DMS114 treated with DMSO at 0.1 percent for 48 hours (cell line): ENCODE results near the gene UQCRC1.

Experiments
- DNase-seq: peaks from one replicate; lab custom pipeline; 2025; ENCODE audit not compliant: unreplicated experiment; lab: John Stamatoyannopoulos, UW

The UQCRC1 gene

DNA sequence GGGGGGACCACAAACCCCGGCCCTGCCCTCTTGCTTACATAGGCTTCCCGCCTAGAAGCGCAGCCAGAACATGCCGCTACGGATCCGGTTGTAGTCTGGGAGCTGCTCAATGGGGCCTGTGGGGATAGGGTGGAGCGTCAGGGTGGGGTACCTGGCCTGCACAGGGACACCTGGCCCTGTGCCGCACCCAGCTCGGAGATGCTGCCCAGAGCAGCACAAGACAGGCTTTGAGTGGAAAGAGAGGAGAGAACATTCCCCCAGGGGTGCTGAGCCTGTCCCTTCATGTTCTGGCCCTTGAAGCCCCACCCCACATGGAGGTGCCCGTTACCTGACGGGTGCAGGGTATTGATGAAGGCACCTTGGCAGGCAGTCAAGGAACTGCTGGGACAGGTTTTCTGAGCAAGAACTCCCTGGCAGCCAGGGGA is 10.4 kb downstream of the UQCRC1 start:
- DNase-seq = no peak

DNA sequence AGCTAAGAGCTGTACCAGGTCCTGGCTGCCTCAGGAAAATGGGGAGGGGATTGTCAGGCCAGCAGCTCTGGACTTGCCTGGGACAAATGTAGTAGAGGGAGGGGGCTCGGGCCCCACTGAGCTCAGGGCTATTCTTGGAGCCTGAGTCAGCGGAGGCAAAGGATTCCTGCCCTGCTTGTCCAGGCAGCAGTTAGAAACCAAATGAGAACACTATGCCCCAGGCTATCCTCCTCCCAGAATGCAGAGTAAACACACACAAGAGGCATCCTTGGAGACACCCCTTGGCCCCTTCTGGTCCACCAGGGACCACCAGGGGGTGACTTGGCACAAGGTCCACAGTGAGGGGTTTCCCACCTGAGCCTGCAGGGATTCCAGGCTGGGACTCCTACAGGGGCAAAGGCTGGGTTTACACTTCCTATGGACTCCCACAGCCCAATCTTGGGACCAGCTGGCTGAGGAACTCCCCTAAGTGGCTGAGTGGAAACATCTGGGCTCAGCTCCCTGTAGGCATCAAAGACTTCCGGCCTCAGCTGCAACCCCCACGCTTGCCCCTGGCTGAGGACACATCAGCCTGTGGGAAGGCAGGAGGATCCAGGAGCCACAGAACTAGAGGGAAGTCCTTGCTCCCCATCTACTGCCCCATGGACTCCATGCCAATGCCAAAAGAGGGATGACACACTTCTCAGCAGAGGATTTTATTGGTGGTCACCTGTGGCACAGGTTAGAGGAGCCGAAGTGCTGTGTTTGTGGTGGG is 10.9 kb downstream of the UQCRC1 start:
- no peak for DNase-seq

DNA sequence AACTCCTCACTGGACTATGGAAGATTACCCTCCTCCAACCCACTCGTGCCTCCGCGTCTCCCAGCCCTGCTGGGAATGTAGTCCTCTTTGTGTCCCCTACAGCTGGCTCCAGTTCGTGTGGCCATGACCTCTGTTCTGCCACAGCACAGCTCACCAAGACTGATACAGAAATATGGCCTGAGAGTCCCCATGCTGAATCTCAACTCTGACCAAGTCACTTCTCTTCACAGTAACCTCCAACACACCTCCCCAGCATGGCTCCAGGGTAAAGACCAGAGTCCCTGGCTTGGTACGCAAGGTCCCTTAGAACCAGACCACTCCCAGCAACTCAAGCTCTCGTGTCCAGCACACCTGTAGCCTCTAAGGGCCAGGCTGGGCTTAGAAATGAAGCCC is 12.0 kb downstream of the UQCRC1 start:
- DNase-seq = no peak

DNA sequence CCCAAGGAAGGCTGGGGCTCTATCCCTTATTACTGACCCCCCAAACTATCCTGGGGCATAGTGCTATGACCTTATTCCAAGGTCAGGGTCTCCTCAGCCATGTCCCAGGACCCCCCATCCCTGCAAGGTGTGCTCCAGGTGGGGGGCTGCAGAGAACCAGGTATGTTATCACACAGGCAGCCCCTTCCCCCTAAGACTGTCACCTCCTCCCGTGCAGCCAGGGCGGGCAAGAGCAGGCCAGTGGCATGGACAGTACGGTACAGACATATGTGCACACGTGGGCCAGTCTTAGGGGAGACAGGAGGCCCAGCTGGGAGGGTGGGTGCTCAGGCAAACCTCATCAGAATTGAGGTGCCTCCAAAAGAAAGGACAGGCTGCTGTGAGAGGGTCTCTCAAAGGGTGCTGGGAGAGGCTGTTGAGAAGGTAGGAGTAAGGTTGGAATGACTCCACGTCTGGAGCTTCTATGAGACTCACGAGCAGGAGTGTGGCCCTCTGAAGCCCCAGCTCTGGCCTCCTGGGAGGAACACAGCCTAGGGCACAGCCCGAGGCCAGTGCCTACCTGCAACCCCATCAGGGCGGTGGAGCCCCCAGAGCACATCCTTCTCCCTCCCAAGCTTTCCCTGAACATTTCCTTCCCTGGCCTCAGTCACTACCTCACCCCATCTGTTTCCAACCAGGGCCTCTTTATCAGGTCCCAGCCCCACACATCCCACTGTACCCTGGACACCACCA is 12.6 kb downstream of the UQCRC1 start:
- no peak for DNase-seq

DNA sequence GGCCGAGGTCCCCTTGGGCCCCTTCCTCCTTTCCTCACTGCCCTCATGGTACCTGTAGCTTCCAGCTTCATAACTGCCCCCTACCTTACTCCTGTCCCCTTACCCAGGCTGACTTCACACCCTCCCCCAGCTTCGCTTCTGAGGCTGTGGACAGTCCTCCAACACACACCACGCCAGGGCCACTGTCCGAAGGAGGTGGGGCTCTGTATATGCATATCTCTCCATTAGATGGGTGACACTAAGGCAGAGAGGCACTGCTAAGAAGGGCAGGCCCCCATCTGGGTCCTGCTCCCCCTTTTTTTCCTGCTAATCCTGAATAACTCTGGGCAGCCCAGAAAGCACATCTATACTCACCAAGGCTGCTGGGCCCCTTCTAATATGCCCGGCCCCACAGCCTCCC is 13.3 kb downstream of the UQCRC1 start:
- no peak for DNase-seq

DNA sequence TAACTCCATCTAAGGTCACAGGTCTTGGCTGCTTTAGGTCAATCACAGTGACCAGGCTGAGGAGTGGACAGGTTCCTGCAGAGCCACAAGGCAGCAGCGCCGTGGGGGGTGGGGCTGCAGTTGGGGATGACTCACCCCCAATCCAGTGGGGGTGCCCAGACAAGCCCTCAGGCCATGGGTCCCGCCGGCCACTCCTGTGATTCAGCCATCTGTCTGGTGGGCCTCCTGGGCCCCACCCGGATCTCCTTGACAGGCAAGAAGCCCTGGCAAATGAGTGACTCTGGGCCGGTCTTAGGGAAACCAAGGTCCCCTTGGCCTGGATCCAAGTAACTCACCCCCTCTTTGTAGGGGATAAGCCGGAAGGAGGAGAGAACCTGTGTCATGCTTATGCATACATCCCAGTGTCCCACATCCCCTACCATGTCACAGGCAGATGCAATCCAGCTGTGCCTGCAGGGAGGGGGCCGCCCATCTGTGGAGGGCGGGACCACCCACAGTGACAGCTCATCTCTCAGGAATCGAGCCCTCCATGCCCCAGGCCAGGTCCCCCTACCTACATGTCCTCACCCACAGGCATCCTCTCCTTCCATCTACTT is 13.8 kb downstream of the UQCRC1 start:
- DNase-seq = no peak

DNA sequence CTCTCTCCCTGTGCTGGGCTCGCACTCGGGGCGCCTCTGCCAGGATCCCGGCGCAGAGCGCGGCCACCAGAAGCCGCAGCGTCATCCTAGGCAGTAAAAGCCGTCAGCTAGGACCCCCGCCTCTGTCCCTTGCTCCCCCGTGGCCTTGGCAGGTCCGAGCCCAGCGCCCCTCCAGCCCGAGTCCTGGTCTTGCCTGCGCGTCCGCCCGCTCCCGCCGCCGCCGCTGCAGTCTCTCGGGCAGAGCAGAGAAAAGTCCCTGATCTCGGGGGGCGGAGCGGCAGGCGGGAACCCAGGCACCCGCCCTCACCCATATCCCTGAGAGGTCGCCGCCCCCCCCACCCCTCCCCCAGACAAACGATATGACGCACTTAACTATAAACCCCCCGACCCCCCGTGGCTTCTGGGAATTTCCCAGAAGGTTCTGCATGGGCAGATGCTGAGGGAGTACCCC is 14.3 kb downstream of the UQCRC1 start, which contains the start of gene COL7A1:
TSS of gene COL7A1 (minus strand) at position 255 of the 451 bp plus-strand sequence. CDS start at position 85, 170 bp downstream.
- no peak for DNase-seq

DNA sequence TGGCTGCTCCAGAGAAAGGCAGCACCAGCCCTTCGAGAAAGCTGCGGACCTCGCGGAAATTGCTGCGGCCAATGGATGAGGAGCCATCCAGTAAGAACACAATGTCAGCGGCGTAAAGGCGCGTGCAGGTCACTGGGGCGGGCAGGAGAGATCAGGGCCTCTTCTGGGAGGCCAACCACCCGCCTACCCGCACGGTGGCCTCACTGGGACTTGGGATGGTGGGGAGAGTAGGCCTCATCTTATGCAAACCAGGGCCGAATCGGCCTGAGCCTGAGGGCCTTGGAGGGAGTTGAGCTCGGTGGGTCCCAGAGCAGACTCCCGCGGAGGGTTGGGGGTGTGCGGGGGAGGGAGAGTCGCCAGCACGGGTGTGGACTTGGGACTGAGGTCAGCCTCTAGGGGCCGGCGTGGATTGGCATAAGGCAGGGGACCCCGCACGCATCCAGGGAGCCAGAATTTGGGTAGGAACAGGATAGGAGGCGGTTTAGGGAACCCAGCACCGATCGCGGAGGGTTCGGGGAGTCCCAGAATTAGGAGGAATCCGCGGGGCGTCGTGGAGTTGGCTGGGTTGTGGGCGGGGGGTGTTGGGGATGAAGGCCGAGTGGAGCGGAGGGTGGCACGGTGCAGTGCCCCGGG is 14.9 kb downstream of the UQCRC1 start:
- no peak for DNase-seq

DNA sequence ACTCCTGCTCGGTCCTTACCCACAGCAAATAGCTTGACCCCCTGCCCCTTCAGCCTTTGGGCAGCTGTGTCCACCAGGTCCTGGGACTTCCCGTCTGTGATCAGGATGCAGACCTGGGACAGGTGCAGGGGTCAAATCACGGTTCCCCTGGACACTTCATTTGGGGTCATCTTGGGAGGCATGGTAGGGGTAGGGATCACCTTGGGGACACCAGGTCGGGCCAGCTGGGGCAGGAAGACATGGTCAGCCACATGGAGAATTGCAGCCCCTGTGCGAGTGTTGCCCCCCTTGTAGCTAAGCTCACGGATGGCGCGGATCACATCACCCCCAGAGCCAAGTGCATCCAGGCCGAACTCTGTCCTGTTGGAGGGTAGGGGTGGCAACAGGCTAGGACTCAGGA is 16.1 kb downstream of the UQCRC1 start:
- no peak for DNase-seq

DNA sequence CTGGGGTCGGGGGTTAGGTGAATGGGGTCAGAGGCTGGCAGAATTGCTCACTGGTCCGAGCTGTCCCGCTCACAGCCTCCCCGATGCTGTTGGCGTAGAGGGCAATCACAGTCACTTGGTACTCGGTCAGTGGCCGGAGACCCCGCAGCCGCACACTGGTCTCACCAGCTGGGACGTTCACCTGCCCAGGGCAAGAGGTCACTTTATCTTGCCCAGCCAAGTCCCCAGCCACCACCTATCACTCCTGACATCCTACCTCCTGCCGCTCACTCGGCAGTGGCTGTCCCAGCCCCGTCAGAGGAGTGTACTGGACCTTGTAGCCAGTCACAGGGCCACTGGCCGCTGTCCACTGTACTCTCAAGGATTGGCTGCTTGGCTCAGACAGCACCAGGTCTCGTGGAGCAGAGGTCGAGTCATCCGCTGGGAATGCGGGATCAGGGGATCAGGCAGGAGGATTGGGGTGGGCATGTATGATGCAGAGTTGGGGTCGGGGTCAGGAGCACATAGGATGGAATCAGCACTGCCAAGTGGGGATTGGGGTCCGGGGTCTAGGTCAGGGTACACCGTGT is 16.8 kb downstream of the UQCRC1 start:
- DNase-seq = no peak

DNA sequence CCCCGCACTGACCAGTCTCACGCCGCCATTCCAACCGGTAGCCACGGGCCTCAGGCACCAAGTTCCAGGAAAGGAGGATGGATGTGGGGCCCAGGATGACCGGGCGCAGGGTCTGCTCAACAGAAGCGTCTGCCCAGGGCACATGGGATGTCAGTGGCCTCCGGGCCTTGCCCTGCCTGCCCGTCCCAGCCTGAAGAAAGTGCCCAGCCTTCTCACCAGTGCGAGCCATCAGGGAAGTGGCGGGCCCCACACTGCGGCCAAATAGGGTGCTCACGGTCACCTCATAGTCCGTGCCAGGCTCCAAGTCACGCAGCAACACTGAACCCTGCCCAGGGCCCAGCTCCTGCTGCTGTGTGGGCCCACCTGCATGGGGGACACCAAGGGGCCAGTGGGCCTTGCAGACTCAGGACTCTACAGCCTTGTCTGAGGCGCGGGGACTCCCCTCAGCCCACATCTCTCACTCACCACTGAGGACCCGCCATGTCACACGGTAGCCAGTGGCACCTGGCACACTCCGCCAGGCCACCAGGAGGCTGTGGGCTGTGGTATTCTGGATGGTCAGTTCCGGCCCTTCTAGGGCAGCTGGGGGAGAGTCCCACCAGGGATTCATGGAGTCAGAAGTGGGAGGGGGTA is 17.4 kb downstream of the UQCRC1 start:
- DNase-seq = no peak

DNA sequence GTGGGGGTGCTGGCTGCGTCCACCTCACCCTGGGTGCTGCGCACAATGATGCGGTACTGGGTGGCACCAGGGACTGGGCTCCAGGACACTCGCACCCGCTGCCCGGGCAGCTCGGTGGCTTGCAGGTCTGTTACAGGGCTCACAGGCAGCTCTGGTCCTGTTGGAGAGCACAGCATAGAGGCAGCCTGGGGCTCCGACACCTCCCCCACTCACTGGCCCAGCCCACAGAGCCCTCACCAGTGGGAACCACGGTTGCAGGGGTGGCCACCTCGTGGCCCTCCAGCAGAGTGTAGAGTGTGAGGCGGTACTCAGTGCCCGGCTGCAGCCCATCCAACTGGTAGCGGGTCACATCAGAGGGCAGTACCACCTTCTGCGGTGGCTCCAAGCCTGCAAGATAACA is 18.0 kb downstream of the UQCRC1 start:
- no peak for DNase-seq

DNA sequence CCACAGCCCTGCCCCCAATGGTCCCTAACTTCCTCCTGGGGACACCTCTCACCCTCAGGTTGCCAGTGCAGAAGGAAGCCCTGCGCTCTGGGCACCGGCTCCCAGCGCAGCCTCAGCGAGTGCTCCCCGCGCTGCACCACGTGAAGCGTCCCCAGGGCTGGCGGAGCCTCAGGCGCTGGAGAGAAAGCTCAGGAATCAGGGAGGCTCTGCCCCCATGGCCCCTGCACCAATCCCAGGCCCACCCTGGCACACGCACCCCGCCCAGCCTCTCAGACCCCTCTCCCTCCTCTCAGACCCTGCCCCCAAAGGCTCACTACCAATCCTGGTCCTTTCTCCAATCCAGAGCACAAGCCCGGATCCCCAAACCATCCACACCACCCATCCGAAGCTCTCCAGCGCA is 21.2 kb downstream of the UQCRC1 start:
- no peak for DNase-seq

DNA sequence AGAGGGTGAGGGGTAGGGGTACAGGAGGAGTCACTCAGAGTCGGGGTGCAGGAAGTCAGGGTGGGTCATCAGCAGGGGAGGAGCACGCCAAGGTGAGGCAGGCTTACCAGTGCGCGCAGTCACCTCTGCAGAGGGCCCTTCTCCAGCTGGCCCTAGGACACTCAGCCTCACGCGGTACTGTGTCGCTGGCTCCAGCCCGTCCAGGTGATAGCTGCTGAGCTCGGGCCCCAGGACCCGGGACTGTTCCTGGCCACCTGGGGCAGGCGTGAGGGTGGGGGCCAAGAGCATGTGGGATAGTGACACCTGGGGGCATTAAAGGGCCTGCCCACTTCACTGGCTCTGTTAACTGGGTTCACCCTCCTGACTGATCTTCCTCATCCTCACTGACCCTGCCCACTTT is 21.8 kb downstream of the UQCRC1 start:
- no peak for DNase-seq

DNA sequence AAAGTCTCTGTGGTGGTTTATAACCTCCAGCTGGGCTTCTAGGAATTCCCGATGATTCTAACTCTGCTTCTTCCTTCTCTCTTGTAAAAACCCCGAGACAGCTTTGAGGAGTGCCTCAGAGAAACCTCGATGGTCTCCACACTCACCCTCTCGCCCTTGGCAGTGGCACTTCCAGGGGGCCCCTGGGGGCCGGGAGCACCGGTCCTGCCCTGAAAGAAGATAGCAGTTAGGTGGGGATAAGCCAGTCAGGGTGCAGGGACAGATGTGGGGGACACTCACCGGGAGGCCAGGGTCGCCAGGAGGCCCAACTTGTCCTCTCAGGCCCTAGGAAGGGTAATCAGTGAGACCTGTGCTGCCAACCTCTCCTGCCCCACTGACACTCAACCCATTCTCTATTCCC is 24.0 kb downstream of the UQCRC1 start:
- no peak for DNase-seq

DNA sequence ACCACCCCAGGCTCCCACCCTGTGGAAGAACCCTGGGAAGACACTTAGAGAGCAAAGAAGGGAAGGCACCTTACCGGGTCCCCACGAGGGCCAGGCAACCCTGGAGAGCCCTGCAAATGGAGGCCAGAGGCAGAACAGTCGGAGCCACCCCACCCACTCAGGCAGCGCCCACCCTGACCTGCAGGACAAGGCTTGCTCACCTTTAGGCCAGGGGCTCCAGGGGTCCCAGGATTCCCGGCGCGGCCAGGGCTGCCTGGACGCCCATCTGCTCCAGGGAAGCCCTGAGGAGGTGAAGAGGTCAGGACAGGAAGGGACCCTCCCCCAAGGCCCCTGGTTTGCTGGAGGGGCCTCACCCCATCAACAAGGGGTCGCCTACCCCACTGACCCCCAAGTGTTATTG is 24.6 kb downstream of the UQCRC1 start:
- DNase-seq = no peak

DNA sequence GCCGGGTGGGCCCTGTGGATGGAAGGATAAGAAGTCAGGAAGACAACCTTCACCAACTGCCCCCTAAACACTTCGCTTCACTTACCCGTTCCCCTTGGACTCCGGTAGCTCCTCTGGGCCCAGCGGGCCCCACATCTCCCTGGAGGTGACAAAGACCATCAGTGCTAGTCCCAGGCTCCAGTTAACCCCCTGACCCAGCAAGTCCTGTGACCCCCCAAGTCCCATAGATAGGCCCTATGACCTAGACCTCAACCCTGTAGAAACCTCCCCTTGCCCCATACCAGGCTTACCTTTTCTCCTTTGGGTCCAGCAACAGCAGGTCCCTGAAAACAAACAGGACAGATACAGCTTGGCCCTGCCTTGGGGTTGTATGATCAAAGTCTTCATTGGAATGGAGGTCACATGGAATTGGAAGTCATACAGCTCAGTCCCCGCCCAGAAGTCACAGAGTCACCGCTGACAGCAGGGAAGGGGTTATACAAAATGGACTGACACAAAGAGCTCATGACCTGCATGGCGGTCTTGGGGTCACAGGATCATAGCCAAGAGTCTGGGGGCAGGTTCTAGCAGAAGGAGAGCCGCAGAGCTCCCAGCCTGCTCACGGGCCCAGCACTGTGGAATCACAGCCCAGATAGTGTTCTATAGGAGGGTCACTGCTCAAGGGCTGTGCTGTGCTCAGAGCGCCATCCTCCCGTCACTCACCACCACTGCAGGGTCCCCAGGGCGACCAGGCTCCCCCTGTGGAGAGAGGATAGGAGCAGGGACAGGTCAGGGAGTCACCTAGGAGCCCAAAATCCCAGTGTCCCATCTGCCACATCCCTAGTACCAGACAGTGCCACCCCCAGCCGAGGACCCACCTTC is 27.6 kb downstream of the UQCRC1 start:
- DNase-seq = no peak

DNA sequence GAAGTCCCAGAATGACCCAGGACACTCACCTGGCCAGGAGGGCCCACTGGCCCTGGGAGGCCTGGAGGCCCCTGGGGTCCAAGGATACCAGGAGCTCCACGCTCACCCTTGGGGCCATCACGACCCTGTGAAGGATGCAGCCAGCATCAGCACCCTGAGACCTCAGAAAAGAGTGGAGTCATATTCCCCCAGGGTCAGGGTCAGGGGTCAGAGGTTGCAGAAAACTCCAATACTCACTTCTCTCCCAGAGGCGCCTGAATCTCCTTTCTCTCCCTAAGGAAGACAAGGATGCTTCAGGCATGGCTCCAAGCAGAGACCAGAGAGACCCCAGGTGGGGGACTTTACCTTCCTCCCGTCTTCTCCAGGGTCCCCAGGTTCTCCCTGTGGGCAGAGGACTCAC is 32.8 kb downstream of the UQCRC1 start:
- DNase-seq = no peak

DNA sequence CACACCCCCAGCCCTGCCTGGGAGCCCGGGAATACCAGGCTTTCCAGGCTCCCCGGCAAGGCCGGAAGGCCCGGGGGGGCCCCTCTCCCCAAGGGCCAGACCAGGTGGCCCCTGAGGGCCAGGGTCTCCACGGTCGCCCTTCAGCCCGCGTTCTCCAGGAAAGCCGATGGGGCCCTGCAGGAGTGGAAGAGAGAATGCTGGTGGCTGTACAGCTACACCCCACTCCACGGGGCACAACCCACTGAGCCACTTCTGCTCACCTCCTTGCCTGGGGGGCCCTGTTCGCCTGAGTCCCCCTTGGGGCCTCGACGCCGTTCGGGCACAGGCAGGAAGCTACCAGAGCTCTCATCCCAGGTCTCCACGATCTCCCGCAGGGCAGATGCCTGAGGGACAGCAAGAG is 34.1 kb downstream of the UQCRC1 start:
- no peak for DNase-seq
